ENCODE data around the gene EXOC4. TPM values are rescaled to one million over a fixed set of nuclear protein-coding genes. Genes with fewer than 3 reads are reported as not detected.

The EXOC4 gene
- total and polyA plus RNA-seq, 2 of the 8 experiments (the other 6 are each of a cell fraction or from before 2014, with no cell fraction given) = 27.0 to 67.3 TPM

- no peak overlapping the region for H4K8ac ChIP-seq (ENCODE audit: extremely low read depth, insufficient read depth, low read length)
- H3K9me3 ChIP-seq (ENCODE audit: insufficient read depth in 2 of 2, low read depth in 1 of 2, low read length in 1 of 2) = no peaks in the 10 kb centered on the region
- ChIA-PET POLR2A (ENCODE audit: partially characterized antibody) (no interaction called here), CTCF (ENCODE audit: partially characterized antibody) (no interaction called here)
- no peak overlapping the region for H3K18ac ChIP-seq (ENCODE audit: extremely low read depth, low read length)
- H3K27me3 ChIP-seq (replicated peaks in 1 of 4; ENCODE audit: control insufficient read depth in 3 of 4, extremely low read depth in 1 of 4, insufficient read depth in 3 of 4, low read length in 3 of 4) = no peaks in the 10 kb centered on the region
- H2BK15ac ChIP-seq (ENCODE audit: low read length) = no peak overlapping the region
- WGBS, 2 experiments (ENCODE audit: extremely low coverage in 1 of 2, insufficient coverage in 1 of 2, insufficient read length in 1 of 2, insufficient replicate concordance in 2 of 2, low coverage in 1 of 2, low lambda C conversion rate in 2 of 2, missing lambda C conversion rate in 1 of 2) = 97% methylated on average over 2 of the region's 2 CpGs; no CpG with 5 or more reads in 1 of the 2 experiments
- H3K23me2 ChIP-seq (ENCODE audit: low read depth, low read length) = no peaks in the 10 kb centered on the region
- H3K4me3 ChIP-seq (ENCODE audit: extremely low read depth in 1 of 4, insufficient read depth in 2 of 4, low read depth in 3 of 4, low read length in 4 of 4) = no peak overlapping the region
- no peak overlapping the region for H3K9ac ChIP-seq (replicated peaks in 1 of 4; ENCODE audit: extremely low read depth in 1 of 4, low read depth in 3 of 4, low read length in 3 of 4)
- H3K79me1 ChIP-seq (ENCODE audit: low read depth, low read length) = no peaks in the 10 kb centered on the region
- H4K20me1 ChIP-seq (replicated peaks in 1 of 2; ENCODE audit: control insufficient read depth in 1 of 2, insufficient read depth in 2 of 2, low read length in 2 of 2) = no peaks in the 10 kb centered on the region
- H3K27ac ChIP-seq (ENCODE audit: low read depth, low read length) = no peak overlapping the region
- DNase-seq (ENCODE audit: low read depth in 1 of 2, low spot score in 2 of 2) (no peak), FAIRE-seq (no peak)
- H2BK120ac ChIP-seq (replicated peaks; ENCODE audit: low read depth, low read length) = no peak overlapping the region
- no peak overlapping the region for H4K5ac ChIP-seq (ENCODE audit: insufficient read length, low read depth, low read length)
- H2AK5ac ChIP-seq (ENCODE audit: low read depth, low read length) = no peak overlapping the region
- H3K4me2 ChIP-seq (ENCODE audit: insufficient read depth in 1 of 2, low read depth in 2 of 2, low read length in 2 of 2) = no peak overlapping the region
- H3K23ac ChIP-seq (ENCODE audit: insufficient read length) = no peak overlapping the region
- no peak overlapping the region for H3K4ac ChIP-seq (replicated peaks; ENCODE audit: insufficient read length, low read depth, low read length)
- no peak overlapping the region for H4K91ac ChIP-seq (replicated peaks; ENCODE audit: insufficient read length, low read length)
- H2AFZ ChIP-seq (ENCODE audit: low read length) = no peak overlapping the region
- H3K4me1 ChIP-seq (replicated peaks in 1 of 4; ENCODE audit: control insufficient read depth in 3 of 4, insufficient read depth in 4 of 4, low read length in 3 of 4) = no peaks in the 10 kb centered on the region
- H3K56ac ChIP-seq (replicated peaks; ENCODE audit: insufficient read length, low read depth, low read length) = no peak overlapping the region
- TF ChIP-seq MAFK (IDR thresholded peaks at IDR 0.05; ENCODE audit: low read depth, low read length) (no peak), RAD21 (IDR thresholded peaks at IDR 0.05 in 1 of 2, conservative IDR thresholded peaks at IDR 0.05 in 1 of 2; ENCODE audit: low read depth in 2 of 2, low read length in 2 of 2) (no peak), EZH2 (IDR thresholded peaks at IDR 0.05; ENCODE audit: low read depth, low read length, severe bottlenecking) (no peak), EGR1 (IDR thresholded peaks at IDR 0.05; ENCODE audit: borderline replicate concordance, low read depth, low read length) (no peak), SAP30 (IDR thresholded peaks at IDR 0.05; ENCODE audit: insufficient read depth, insufficient replicate concordance, low read length) (no peak), ZNF274 (IDR thresholded peaks at IDR 0.05; ENCODE audit: borderline replicate concordance, extremely low read depth, low read length) (no peak), BCL11A (IDR thresholded peaks at IDR 0.05; ENCODE audit: low read depth in 2 of 2, low read length in 2 of 2) (no peak)
- TF ChIP-seq, protein P1, sequence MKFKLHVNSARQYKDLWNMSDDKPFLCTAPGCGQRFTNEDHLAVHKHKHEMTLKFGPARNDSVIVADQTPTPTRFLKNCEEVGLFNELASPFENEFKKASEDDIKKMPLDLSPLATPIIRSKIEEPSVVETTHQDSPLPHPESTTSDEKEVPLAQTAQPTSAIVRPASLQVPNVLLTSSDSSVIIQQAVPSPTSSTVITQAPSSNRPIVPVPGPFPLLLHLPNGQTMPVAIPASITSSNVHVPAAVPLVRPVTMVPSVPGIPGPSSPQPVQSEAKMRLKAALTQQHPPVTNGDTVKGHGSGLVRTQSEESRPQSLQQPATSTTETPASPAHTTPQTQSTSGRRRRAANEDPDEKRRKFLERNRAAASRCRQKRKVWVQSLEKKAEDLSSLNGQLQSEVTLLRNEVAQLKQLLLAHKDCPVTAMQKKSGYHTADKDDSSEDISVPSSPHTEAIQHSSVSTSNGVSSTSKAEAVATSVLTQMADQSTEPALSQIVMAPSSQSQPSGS (IDR thresholded peaks at IDR 0.05; ENCODE audit: low read length) = no peak
- H3K79me2 ChIP-seq (ENCODE audit: control insufficient read depth in 1 of 2, insufficient read depth in 2 of 2, low read length in 2 of 2) = no peaks in the 10 kb centered on the region
- no peak overlapping the region for H3K14ac ChIP-seq (ENCODE audit: insufficient read length)
- H2BK20ac ChIP-seq (ENCODE audit: low read length) = no peak overlapping the region
- no peaks in the 10 kb centered on the region for H3K36me3 ChIP-seq (ENCODE audit: control insufficient read depth in 2 of 4, insufficient read depth in 4 of 4, low read length in 3 of 4)
- no peak overlapping the region for H2BK12ac ChIP-seq (ENCODE audit: low read depth, low read length)
- no peak overlapping the region for H2BK5ac ChIP-seq (ENCODE audit: low read depth, low read length)
These were observed 366.6 kb downstream of the EXOC4 start for GRCh38 chr7:133619491-133619890.
